ENCODE measurements around the gene TLR10. TPM values are rescaled to one million over a fixed set of nuclear protein-coding genes. Genes with fewer than 3 reads are reported as not detected.
"Not testable (repeated sequence)": the region's sequence is repeated elsewhere in the genome, so short reads cannot be mapped to it uniquely, and the experiment has no call there.

TLR10 gene
- total RNA-seq, 1 experiment from 2014 or later: not detected

DNA sequence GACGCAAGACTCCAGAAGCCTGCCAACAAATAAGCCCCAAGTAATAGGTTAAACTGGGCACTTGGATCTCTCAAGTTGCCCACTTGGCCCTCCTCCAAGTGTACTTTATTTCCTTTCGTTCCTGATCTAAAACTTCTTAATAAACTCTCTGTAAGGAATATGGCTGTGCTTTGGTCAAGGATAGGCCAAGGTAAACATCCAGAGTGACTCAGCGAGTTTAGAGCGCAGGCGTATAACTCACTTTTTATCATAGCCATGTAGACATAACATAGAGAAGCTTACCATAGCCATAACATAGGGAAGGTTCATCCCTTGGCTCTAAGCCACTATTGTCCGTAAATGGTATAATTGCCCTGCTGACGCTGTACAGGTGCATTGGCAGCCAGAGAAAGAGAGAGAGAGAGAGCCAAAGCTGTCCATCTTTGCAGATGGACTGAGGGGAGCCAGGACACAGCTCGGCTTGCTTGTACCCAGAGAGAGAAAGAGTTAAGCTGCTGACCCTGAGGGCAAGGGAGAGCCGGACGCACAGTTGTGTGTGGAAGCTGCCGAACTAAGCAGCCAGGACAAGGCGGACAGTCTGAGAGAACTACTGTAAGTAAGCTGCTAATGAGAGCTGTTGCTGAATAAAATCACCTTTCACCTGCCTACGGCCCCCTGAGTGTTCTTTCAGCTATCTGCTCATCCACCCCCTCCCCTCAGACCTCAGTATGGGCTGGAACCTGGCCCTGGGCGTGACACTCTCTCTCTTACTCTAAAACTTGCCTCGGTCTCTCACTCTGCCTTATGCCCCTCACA, 20.0 kb upstream of the TLR10 start:
- DNase-seq (ENCODE audit: low read depth): no peak

- DNase-seq (ENCODE audit: low read depth): peak; percentile 22
These were observed 18.2 kb upstream of the TLR10 start for GRCh38 chr4:38800961-38801450.

GRCh38 chr4:38800366-38800765, 17.6 kb upstream of the TLR10 start:
- no peak for DNase-seq (ENCODE audit: low read depth)

- DNase-seq (ENCODE audit: low read depth): no peak
These were observed 12.3 kb upstream of the TLR10 start for GRCh38 chr4:38795087-38795486.

GRCh38 chr4:38794051-38794450, 11.3 kb upstream of the TLR10 start:
- no peak for DNase-seq (ENCODE audit: low read depth)

DNA sequence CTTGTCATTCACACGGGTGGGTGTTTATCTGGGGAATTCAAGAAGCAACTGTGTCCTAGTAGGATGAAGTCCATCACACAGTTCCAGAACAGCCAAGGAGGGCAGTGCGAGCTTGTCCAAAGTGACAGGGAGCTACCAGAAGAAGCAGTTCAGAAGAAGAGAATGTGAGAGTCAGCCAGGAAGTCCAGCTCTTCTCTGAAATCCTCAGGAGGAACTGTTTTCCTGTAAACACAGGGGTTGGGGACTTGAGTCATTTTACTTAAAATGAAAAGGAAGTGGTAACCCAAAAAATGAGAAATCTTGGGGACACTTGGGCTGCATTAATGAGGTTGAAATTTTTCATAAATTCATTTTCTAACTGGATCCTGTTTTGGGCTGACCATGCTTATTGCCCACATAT, 8.2 kb upstream of the TLR10 start:
- DNase-seq (ENCODE audit: low read depth): no peak

GRCh38 chr4:38788317-38788716, 5.5 kb upstream of the TLR10 start:
- peak; percentile 32 for DNase-seq (ENCODE audit: low read depth)

DNA sequence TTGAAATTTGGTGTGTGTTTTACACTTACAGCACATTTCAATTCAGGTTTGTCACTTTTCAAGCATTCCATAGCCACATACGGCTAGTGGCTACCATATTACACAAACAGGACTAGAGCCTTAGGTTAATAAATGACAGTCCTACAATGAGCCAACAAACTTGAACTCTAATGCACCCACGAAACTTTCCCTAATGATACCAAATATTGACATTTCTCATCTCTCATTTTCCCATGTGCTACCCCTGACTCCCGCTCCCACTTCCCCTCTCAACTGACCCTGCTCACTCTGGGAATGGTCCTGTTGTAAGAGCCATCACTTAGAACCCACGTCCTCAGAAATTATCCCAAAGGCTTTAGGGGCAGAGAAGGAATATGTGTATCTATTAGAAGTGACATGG, 4.9 kb upstream of the TLR10 start:
- no peak for DNase-seq (ENCODE audit: low read depth)

DNA sequence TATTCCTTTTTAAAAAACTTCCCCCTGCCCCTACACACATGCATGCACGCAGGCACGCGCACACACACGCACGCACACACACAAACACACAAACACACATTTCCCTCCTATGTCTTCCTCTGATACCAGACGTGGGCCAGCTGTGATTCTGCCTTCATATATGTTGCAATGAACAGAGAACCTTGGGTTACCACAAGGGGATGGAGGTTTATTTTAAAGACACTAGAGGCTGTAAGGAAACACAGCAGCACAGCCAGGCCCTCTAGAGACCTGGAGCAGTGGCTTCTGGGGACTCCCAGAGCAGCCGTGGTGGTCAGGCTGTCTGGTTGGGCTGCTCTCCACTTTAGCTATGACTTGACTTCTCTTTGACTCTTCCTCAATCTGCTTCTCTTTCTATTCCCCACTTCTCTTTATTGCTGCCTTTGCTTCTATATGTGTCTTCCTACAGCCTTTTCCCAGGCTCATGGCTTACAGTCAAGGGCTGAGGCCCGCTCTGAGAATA, 3.2 kb upstream of the TLR10 start:
- DNase-seq (ENCODE audit: low read depth): no peak

DNA sequence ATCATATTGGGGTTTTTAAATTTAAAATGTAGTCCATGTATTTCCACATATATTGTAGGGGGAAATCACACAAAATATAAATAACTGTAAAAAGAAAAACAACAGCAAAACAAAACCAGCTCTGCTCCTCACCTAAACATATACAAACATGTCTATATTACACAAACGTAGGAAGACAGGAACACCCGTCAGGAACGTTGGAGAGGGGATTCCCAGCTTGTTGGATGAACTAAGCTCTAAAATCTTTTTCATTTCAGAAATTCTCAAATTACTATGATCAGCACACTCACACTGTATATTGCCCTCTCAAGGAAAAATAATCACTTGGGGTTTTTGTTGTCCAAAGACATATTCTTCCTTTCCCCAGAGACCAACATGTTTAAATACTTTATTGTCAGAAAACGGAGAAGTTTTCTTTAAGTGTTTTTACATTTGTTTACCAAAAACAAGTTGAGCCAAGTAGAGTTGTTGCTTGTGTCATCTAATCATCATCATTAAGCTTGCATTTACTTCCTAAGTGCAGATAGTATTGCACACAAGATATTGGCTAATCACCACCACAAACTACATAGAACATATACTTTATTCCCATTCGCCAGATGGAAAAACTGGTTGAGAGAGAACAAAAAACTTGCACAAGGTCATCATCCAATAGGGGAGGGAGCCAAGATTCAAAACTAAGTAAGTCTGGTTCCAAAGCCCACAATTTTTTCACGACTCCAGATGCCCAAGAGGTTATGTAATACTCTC, 2.4 kb upstream of the TLR10 start:
- DNase-seq (ENCODE audit: low read depth): no peak

- DNase-seq (ENCODE audit: low read depth): no peak
These were observed 1.4 kb upstream of the TLR10 start for GRCh38 chr4:38784141-38784540.

GRCh38 chr4:38783109-38783460, 295 bp upstream of the TLR10 start:
- no peak for DNase-seq (ENCODE audit: low read depth)

DNA sequence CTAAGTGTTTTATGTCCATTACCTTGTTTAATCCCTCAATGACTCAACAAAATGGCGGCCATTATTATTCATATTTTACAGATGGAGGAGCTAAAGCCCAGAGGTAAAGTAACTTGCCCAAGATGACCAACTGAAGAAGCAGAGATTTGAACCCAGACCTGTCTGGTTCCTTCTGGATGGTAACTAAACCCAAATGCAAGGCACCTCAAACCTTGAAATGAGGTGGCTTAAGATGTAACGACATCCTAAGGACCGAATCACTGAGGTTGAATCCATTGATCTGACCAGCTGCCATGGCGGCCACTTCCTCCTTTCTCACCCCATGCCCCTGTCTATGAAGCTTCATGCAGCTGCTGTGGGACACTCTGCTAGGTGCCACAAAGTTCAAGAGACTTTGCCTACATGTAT, 932 bp downstream of the TLR10 start:
- no peak for DNase-seq (ENCODE audit: low read depth)

DNA sequence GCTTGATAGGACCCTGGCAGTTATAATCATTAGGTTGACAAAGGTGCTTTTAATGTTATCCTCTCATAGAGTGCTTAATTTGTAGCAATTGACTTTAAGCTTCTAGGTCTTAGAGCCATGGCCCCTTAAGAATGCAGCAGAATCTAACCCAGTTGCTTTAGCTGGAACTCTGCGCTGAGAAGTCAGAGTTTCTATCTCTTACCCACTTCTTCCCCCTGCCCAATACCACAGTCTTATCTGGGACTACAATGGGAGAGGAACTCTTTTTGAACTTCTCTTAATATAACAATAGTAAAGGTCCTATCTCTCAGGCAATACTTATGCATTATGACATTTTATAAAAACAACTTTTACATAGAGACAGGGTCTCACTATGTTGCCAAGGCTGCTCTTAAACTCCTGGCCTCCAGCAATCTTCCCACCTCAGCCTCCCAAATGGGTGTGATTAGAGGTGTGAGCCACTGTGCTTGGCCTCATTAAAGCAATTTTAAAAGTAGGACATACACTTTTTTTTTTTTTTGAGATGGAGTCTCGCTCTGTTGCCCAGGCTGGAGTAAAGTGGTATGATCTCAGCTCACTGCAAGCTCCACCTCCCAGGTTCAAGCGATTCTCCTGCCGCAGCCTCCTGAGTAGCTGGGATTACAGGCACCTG, 1.8 kb downstream of the TLR10 start:
- no peak for DNase-seq (ENCODE audit: low read depth)

- DNase-seq (ENCODE audit: low read depth): no peak
These were observed 3.0 kb downstream of the TLR10 start for GRCh38 chr4:38779790-38780189.

GRCh38 chr4:38777925-38778324, 4.9 kb downstream of the TLR10 start:
- DNase-seq (ENCODE audit: low read depth): not testable (repeated sequence)

DNA sequence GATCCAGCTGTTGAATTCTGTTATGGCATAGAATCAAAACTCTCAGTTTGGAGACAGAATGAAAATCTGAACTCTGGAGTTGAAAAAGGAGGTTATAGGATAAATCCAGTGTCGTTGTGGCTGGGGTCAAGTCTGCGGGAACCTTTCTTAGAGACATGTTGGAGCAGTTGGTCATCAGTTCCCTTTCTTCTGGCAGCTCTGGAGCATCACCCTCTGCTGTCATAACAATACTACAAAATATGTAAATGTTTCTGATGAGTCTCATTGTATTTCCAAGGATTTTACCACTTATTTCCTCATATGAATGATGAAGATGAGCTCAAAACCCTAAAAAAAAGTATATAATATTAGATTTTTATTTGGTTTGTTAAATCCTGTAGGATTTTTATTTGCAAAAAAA, 7.5 kb downstream of the TLR10 start:
- DNase-seq (ENCODE audit: low read depth): no peak

- DNase-seq (ENCODE audit: low read depth): no peak
These were observed 8.4 kb downstream of the TLR10 start for GRCh38 chr4:38774181-38774955.

DNA sequence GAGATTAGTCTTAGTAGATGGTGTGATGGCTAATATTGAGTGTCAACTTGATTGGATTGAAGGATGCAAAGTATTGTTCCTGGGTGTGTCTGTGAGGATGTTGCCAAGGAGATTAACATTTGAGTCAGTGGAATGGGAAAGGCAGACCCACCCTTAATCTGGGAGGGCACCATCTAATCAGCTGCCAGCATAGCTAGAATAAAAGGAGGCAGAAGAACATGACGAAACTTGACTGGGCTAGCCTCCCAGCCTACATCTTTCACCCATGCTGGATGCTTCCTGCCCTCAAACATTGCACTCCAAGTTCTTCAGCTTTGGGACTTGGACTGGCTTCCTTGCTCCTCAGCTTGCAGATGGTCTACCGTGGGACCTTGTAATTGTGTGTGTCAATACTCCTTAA, 12.5 kb downstream of the TLR10 start:
- DNase-seq (ENCODE audit: low read depth): not testable (repeated sequence)

GRCh38 chr4:38769857-38770256, 12.9 kb downstream of the TLR10 start:
- no peak for DNase-seq (ENCODE audit: low read depth)

DNA sequence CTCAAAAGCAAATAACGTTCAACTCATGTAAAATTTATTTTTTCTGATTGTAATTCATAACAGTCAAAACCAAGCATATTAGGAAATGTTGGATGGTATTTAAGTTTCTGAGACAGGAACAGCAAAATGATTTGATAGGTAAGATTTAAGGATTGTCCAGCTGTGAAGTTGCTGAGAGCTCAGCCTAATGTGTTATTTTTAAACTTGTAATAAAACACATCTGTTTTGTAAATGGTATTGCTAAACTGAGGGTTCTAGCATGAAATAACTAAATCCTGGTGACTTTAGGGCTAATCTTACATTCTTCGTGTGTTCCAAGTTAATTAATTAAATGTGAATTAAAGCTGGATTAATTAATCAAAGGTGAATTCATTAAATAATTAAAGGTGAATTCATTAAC, 13.3 kb downstream of the TLR10 start:
- DNase-seq (ENCODE audit: low read depth): no peak

GRCh38 chr4:38768968-38769394, 13.8 kb downstream of the TLR10 start:
- DNase-seq (ENCODE audit: low read depth): no peak
